Measurements from ENCODE around the gene HOXA10. TPM values are rescaled to one million over a fixed set of nuclear protein-coding genes. Genes with fewer than 3 reads are reported as not detected.

HOXA10 gene
- total and polyA plus RNA-seq, 9 donors: 0.25 to 2.8 (median 0.91) TPM; not detected in 1

- WGBS, 3 donors: 12 to 35% (median 28%) methylated on average over 22 of the region's 22 CpGs
- intact Hi-C loops (cut with DNase I): loop anchor here in 1 of 4 donors (10.0 kb wide), 1 partner anchor 1325 kb away; no protein-coding TSS in a partner anchor
- no peak for TF ChIP-seq CTCF (IDR thresholded peaks at IDR 0.05)
- no peak for TF ChIP-seq EP300 (IDR thresholded peaks at IDR 0.05)
- no peak for TF ChIP-seq POLR2A (IDR thresholded peaks at IDR 0.05)
- Histone ChIP-seq H3K36me3 (no peaks in the 10 kb centered on the region), H3K27ac (no peak overlapping the region), H3K4me3 (peak overlapping the region; percentile 39), H3K27me3 (peaks cover 18% of the 10 kb centered on the region), H3K9me3 (no peaks in the 10 kb centered on the region), H3K4me1 (ENCODE audit: insufficient read depth) (peaks cover 4% of the 10 kb centered on the region)
- DNase-seq: peak in 1 of 5 donors; percentile 12
Observed at GRCh38 chr7:27189295-27189996, 15.3 kb upstream of the HOXA10 start.

GRCh38 chr7:27188386-27189294, 14.5 kb upstream of the HOXA10 start:
- intact Hi-C loops (cut with DNase I): loop anchor here in 1 of 4 donors (10.0 kb wide), 1 partner anchor 1324 kb away; no protein-coding TSS in a partner anchor
- peak in 1 of 5 donors; percentile 39 for DNase-seq

GRCh38 chr7:27187475-27188385, 13.6 kb upstream of the HOXA10 start:
- no peaks in the 10 kb centered on the region for H3K9me3 ChIP-seq
- no peak for TF ChIP-seq CTCF (IDR thresholded peaks at IDR 0.05)
- no peak for TF ChIP-seq POLR2A (IDR thresholded peaks at IDR 0.05)
- TF ChIP-seq EP300 (IDR thresholded peaks at IDR 0.05): no peak
- peak overlapping the region; percentile 39 for H3K4me3 ChIP-seq
- H3K4me1 ChIP-seq (ENCODE audit: insufficient read depth): peaks cover 2% of the 10 kb centered on the region
- WGBS, 3 donors: 6 to 27% (median 8%) methylated on average over 46 of the region's 46 CpGs
- H3K27me3 ChIP-seq: peaks cover 18% of the 10 kb centered on the region
- H3K36me3 ChIP-seq: no peaks in the 10 kb centered on the region
- peak in 1 of 5 donors; percentile 22 for DNase-seq
- intact Hi-C loops (cut with DNase I): loop anchor here in 1 of 4 donors (10.0 kb wide), 1 partner anchor 1323 kb away; no protein-coding TSS in a partner anchor
- H3K27ac ChIP-seq: no peak overlapping the region

More at GRCh38 chr7:27188386-27189294, 14.5 kb upstream of the HOXA10 start:
- WGBS, 3 donors: 6 to 22% (median 10%) methylated on average over 49 of the region's 49 CpGs
- H3K27ac ChIP-seq: no peak overlapping the region
- no peaks in the 10 kb centered on the region for H3K9me3 ChIP-seq
- H3K36me3 ChIP-seq: no peaks in the 10 kb centered on the region
- H3K4me3 ChIP-seq: peak overlapping the region; percentile 39
- peaks cover 4% of the 10 kb centered on the region for H3K4me1 ChIP-seq (ENCODE audit: insufficient read depth)
- TF ChIP-seq POLR2A (IDR thresholded peaks at IDR 0.05) (no peak), EP300 (IDR thresholded peaks at IDR 0.05) (no peak), CTCF (IDR thresholded peaks at IDR 0.05) (no peak)
- peaks cover 20% of the 10 kb centered on the region for H3K27me3 ChIP-seq
